HG03108 (cell line): ENCODE measurements around the gene GMPPA.

Source experiments
- ATAC-seq: cut with Tn5 transposase; IDR thresholded peaks from one replicate; pipeline ENCODE4 v1.9.1; 2021; ENCODE audit warnings: moderate library complexity; ENCODE audit not compliant: unreplicated experiment

GMPPA gene

GRCh38 chr2:219517954-219518778 lies 19.5 kb downstream of the GMPPA start:
- ATAC-seq = no peak

- no peak for ATAC-seq
Observed at GRCh38 chr2:219519526-219519916, 20.8 kb downstream of the GMPPA start.

GRCh38 chr2:219520079-219520478 lies 21.4 kb downstream of the GMPPA start:
- ATAC-seq = no peak

- ATAC-seq = no peak
Observed at GRCh38 chr2:219521066-219521880, 22.6 kb downstream of the GMPPA start.

- ATAC-seq = no peak
Observed at GRCh38 chr2:219522111-219523030, 23.7 kb downstream of the GMPPA start.

- ATAC-seq = no peak
Observed at GRCh38 chr2:219523031-219523671, 24.5 kb downstream of the GMPPA start.

- no peak for ATAC-seq
Observed at GRCh38 chr2:219524817-219525216, 26.1 kb downstream of the GMPPA start.

GRCh38 chr2:219525533-219526232 lies 27.0 kb downstream of the GMPPA start:
- ATAC-seq = no peak

- ATAC-seq = no peak
Observed at GRCh38 chr2:219526320-219527075, 27.8 kb downstream of the GMPPA start.

- no peak for ATAC-seq
Observed at GRCh38 chr2:219527076-219527394, 28.3 kb downstream of the GMPPA start.

- ATAC-seq = no peak
Observed at GRCh38 chr2:219527472-219527871, 28.8 kb downstream of the GMPPA start.

GRCh38 chr2:219530048-219530963 lies 31.6 kb downstream of the GMPPA start:
- peak; percentile 83 for ATAC-seq

- ATAC-seq = no peak
Observed at GRCh38 chr2:219531639-219532377, 33.1 kb downstream of the GMPPA start.

- no peak for ATAC-seq
Observed at GRCh38 chr2:219532378-219532649, 33.6 kb downstream of the GMPPA start.

- ATAC-seq = no peak
Observed at GRCh38 chr2:219533930-219534661, 35.4 kb downstream of the GMPPA start.

- ATAC-seq = no peak
Observed at GRCh38 chr2:219536425-219536824, 37.7 kb downstream of the GMPPA start.

GRCh38 chr2:219536967-219537366 lies 38.3 kb downstream of the GMPPA start:
- ATAC-seq = no peak
